GM12878 (cell line): Measurements from ENCODE around the gene HAGHL. TPM values are rescaled to one million over a fixed set of nuclear protein-coding genes. Genes with fewer than 3 reads are reported as not detected.

Experiments used
- ATAC-seq: fragments of 200-7000 bp; cut with Tn5 transposase; 3 replicates; pipeline ENCODE4 v1.9.1; 2020; ENCODE audit warnings: mild to moderate bottlenecking, moderate library complexity
- BruUV-seq: library from RNA; stranded (reverse); fragments of 400-500 nt; replicated peaks from 2 replicates; lab custom pipeline; 2021; lab: Mats Ljungman, UMichigan
- CTCF ChIA-PET: fragments of 300-600 bp; sonication (Branson Sonifier 250); formaldehyde crosslinking; extraction: SDS; loops from one replicate; lab custom pipeline; 2021; ENCODE audit warnings: inconsistent platforms; lab: Yijun Ruan, JAX
- POLR2A ChIA-PET: fragments of 350-600 bp; formaldehyde crosslinking; extraction: SDS; loops from one replicate; lab custom pipeline; 2021; ENCODE audit warnings: inconsistent platforms; lab: Charles Lee
- RAD21 ChIA-PET: fragments of 300-600 bp; sonication (Branson Sonifier 250); formaldehyde crosslinking; loops from one replicate; lab custom pipeline; 2023; ENCODE audit warnings: antibody characterized with exemption; ENCODE audit not compliant: unreplicated experiment; lab: Charles Lee
- SMC1A ChIA-PET: fragments of 300-600 bp; sonication (Branson Sonifier 250); formaldehyde crosslinking; loops from one replicate; lab custom pipeline; 2023; ENCODE audit not compliant: unreplicated experiment, uncharacterized antibody; lab: Charles Lee
- DNase-seq: peaks from one replicate; pipeline ENCODE4 v3.0.0-alpha.2; 2011; ENCODE audit warnings: low read depth, low spot score
- FAIRE-seq: peaks from 3 replicates; lab custom pipeline; 2011; peaks lifted over from hg19 to GRCh38; lab: Jason Lieb, UNC
- H2AFZ ChIP-seq: 2 replicates; pipeline ENCODE4 v1.6.0; 2011; ENCODE audit warnings: low read depth, low read length, control low read depth; ENCODE audit not compliant: control insufficient read depth
- H3K27ac ChIP-seq: 2 replicates; pipeline ENCODE4 v1.5.1; 2011; ENCODE audit warnings: control low read depth; ENCODE audit not compliant: control insufficient read depth, insufficient read depth
- H3K27me3 ChIP-seq, 2 experiments: replicated peaks in 1 of 2; 2 replicates each; pipeline versions ENCODE4 v1.6.0 to v1.6.1; 2011; ENCODE audit warnings: low read length in 1 of 2; ENCODE audit not compliant: control insufficient read depth in 2 of 2, insufficient read depth in 2 of 2
- H3K36me3 ChIP-seq, 2 experiments: 2 replicates each; pipeline ENCODE4 v1.5.1; 2011; ENCODE audit warnings: low read length in 1 of 2; ENCODE audit not compliant: control insufficient read depth in 2 of 2, insufficient read depth in 2 of 2
- H3K4me1 ChIP-seq: 2 replicates; pipeline ENCODE4 v1.6.1; 2011; ENCODE audit warnings: mild to moderate bottlenecking, low read length, moderate library complexity, mixed read lengths; ENCODE audit not compliant: control insufficient read depth, insufficient read depth
- H3K4me2 ChIP-seq: 2 replicates; pipeline ENCODE4 v1.6.0; 2011; ENCODE audit warnings: control low read depth; ENCODE audit not compliant: control insufficient read depth, insufficient read depth
- H3K4me3 ChIP-seq: fragments of 200-600 bp; sonication (generic); 2 replicates; pipeline ENCODE4 v1.5.1; 2016
- H3K79me2 ChIP-seq: 2 replicates; pipeline ENCODE4 v1.6.0; 2011; ENCODE audit warnings: low read length; ENCODE audit not compliant: control insufficient read depth, insufficient read depth
- H3K9ac ChIP-seq: 2 replicates; pipeline ENCODE4 v1.8.0; 2011; ENCODE audit warnings: low read length, control low read depth, mixed read lengths; ENCODE audit not compliant: control insufficient read depth, insufficient read depth
- H3K9me3 ChIP-seq: replicated peaks from 3 replicates; pipeline ENCODE4 v1.5.1; 2011; ENCODE audit warnings: mild to moderate bottlenecking, low read length; ENCODE audit not compliant: control insufficient read depth, insufficient read depth
- H4K20me1 ChIP-seq: 2 replicates; pipeline ENCODE4 v1.6.0; 2011; ENCODE audit not compliant: control insufficient read depth, insufficient read depth
- CHD4 ChIP-seq: fragments of 200-600 bp; sonication (generic); IDR thresholded peaks from 2 replicates; pipeline ENCODE4 v1.6.1; 2016; ENCODE audit warnings: mild to moderate bottlenecking
- CREM ChIP-seq: IDR thresholded peaks from 2 replicates; pipeline ENCODE4 v1.6.1; 2014; ENCODE audit warnings: antibody characterized with exemption, low read depth
- CTCF ChIP-seq, 3 experiments: IDR thresholded peaks in 2 of 3; conservative IDR thresholded peaks in 1 of 3; 2 replicates each; pipeline ENCODE4 v1.5.1; 2011; ENCODE audit warnings: low read depth in 3 of 3, low read length in 3 of 3, mild to moderate bottlenecking in 3 of 3, control low read depth in 2 of 3, moderate library complexity in 2 of 3, inconsistent platforms in 1 of 3, mixed read lengths in 1 of 3; ENCODE audit not compliant: control insufficient read depth in 2 of 3, insufficient read depth in 1 of 3; ENCODE audit errors: extremely low read depth in 1 of 3
- EP300 ChIP-seq, 2 experiments: fragments of 150-350 bp in 1 of 2; IDR thresholded peaks; 2 replicates each; pipeline ENCODE4 v1.6.1; 2011 to 2012; ENCODE audit warnings: low read depth in 2 of 2, low read length in 2 of 2, borderline replicate concordance in 1 of 2, improper control_type of control experiment in 1 of 2, inconsistent platforms in 1 of 2; ENCODE audit not compliant: control insufficient read depth in 1 of 2
- HDAC2 ChIP-seq: fragments of 200-600 bp; sonication (generic); IDR thresholded peaks from 2 replicates; pipeline ENCODE4 v1.6.1; 2017
- MEF2A ChIP-seq: IDR thresholded peaks from 2 replicates; pipeline ENCODE4 v1.6.1; 2011; ENCODE audit warnings: low read depth, mild to moderate bottlenecking, low read length, moderate library complexity; ENCODE audit not compliant: insufficient read depth
- MTA3 ChIP-seq: IDR thresholded peaks from 2 replicates; pipeline ENCODE4 v1.6.1; 2012; ENCODE audit warnings: low read length, inconsistent platforms, borderline replicate concordance
- MXI1 ChIP-seq: fragments of 150-350 bp; IDR thresholded peaks from 2 replicates; pipeline ENCODE4 v1.6.1; 2011; ENCODE audit warnings: low read depth, mild to moderate bottlenecking, inconsistent platforms, low read length, improper control_type of control experiment
- POU2F2 ChIP-seq: IDR thresholded peaks from 3 replicates; pipeline ENCODE4 v1.6.1; 2011; ENCODE audit warnings: low read depth, mild to moderate bottlenecking, low read length, borderline replicate concordance
- RB1 ChIP-seq: fragments of 450-650 bp; formaldehyde crosslinking; IDR thresholded peaks from 2 replicates; pipeline ENCODE4 v1.6.1; 2017; ENCODE audit warnings: mild to moderate bottlenecking, borderline replicate concordance
- RCOR1 ChIP-seq: conservative IDR thresholded peaks from 2 replicates; pipeline ENCODE4 v1.6.1; 2012; ENCODE audit warnings: low read depth, low read length, improper control_type of control experiment
- RFX5 ChIP-seq: IDR thresholded peaks from 2 replicates; pipeline ENCODE4 v1.6.1; 2011; ENCODE audit warnings: low read depth, low read length, improper control_type of control experiment
- RUNX3 ChIP-seq: IDR thresholded peaks from 2 replicates; pipeline ENCODE4 v1.6.1; 2012; ENCODE audit warnings: low read length, inconsistent platforms
- SIN3A ChIP-seq: IDR thresholded peaks from 2 replicates; pipeline ENCODE4 v1.6.1; 2012; ENCODE audit warnings: low read depth, low read length, improper control_type of control experiment
- SP1 ChIP-seq: IDR thresholded peaks from one replicate; pipeline ENCODE4 v1.6.1; 2011; ENCODE audit warnings: low read depth, low read length
- SUZ12 ChIP-seq: fragments of 200-600 bp; sonication (generic); IDR thresholded peaks from one replicate; pipeline ENCODE4 v1.6.1; 2018; ENCODE audit warnings: antibody characterized with exemption, mild to moderate bottlenecking; ENCODE audit not compliant: unreplicated experiment
- TAF1 ChIP-seq: IDR thresholded peaks from 2 replicates; pipeline ENCODE4 v1.6.1; 2011; ENCODE audit warnings: mild to moderate bottlenecking, low read depth, low read length, borderline replicate concordance
- WGBS: methylation state at CpG from one replicate; pipeline ENCODE4 v1.1.6; 2016; ENCODE audit warnings: low lambda C conversion rate; ENCODE audit not compliant: insufficient replicate concordance, insufficient coverage; ENCODE audit errors: missing lambda C conversion rate; 5-methylcytosine and 5-hydroxymethylcytosine counted together
- in situ Hi-C: fragments of 300-500 bp; cut with MboI; formaldehyde crosslinking; loops from 9 replicates; pipeline ENCODE4 v1.14.3; 2018; ENCODE audit warnings: mixed read lengths
- intact Hi-C: fragments of 100-400 bp; cut with micrococcal nuclease; formaldehyde crosslinking; loops from one replicate; pipeline ENCODE4 v1.14.2; 2022; ENCODE audit not compliant: unreplicated experiment
- polyA plus RNA-seq, 11 experiments: library from polyadenylated mRNA; depleted of rRNA in 4 of 11; unstranded in 6 of 11; stranded (reverse) in 5 of 11; fragments of >200 nt; fragmentation: Nextera tagmentation in 4 of 11; fragmentation: Illumina TruSeq in 1 of 11; extraction: Ambion mirVana in 4 of 11; extraction: Trizol in 1 of 11; gene quantifications; 1 replicate in 1 of 11; 2 replicates in 10 of 11; pipeline versions ENCODE4 v1.2.1 to v1.2.3, GENCODE V29; 2011 to 2016; ENCODE audit warnings: inconsistent platforms in 2 of 11, missing spikeins in 2 of 11, low read depth in 1 of 11
- total RNA-seq, 4 experiments: library from RNA; depleted of rRNA in 3 of 4; stranded (reverse); fragments of >200 nt in 3 of 4; fragmentation: Illumina TruSeq in 1 of 4; extraction: Trizol in 1 of 4; gene quantifications; 2 replicates each; pipeline versions ENCODE4 v1.2.1 to v1.2.3, GENCODE V29; 2013 to 2021
- TF ChIP-seq, protein P1 (sequence below): fragments of 450-650 bp; IDR thresholded peaks from 2 replicates; pipeline ENCODE4 v1.6.1; 2016; ENCODE audit warnings: mild to moderate bottlenecking

Gene HAGHL
- total and polyA plus RNA-seq, 10 of the 15 experiments (the other 5 are each of a cell fraction or from before 2014, with no cell fraction given), result 0.23 to 44.6 (median 16.4) TPM

- no peak for TF ChIP-seq CHD4
- no peak for TF ChIP-seq TAF1
- no peak for TF ChIP-seq RFX5
- no peak for TF ChIP-seq SIN3A
- no peak for TF ChIP-seq MEF2A
- TF ChIP-seq CTCF (IDR thresholded peaks at IDR 0.05 in 2 of 3, conservative IDR thresholded peaks at IDR 0.05 in 1 of 3; ENCODE audit: control insufficient read depth in 2 of 3, extremely low read depth in 1 of 3, insufficient read depth in 1 of 3, low read depth in 3 of 3, low read length in 3 of 3), result peak; percentile 21 to 40 (median 22); a peak in 3 of 6 replicates
- TF ChIP-seq SP1, result no peak
- TF ChIP-seq HDAC2, result no peak
Observed at GRCh38 chr16:720447-720989, 6.4 kb upstream of the HAGHL start (continued).

- FAIRE-seq (peak; percentile 62), DNase-seq (no peak), ATAC-seq (peak; percentile 87)
- Histone ChIP-seq H3K36me3 (no peaks in the 10 kb centered on the region), H2AFZ (peak within 1 kb of the TSS; percentile 92), H3K27me3 (no peaks in the 10 kb centered on the region), H3K4me3 (peak within 1 kb of the TSS; percentile 86), H3K9me3 (no peaks in the 10 kb centered on the region), H4K20me1 (0 out of 2 replicates have a peak, but pooled peaks cover 2% of the 10 kb centered on the region), H3K27ac (peak within 1 kb of the TSS; percentile 87), H3K4me1 (peaks cover 16% of the 10 kb centered on the region), H3K9ac (peak within 1 kb of the TSS; percentile 91), H3K79me2 (no peaks in the 10 kb centered on the region; the same call in 1 of the 2 replicates), H3K4me2 (peak within 1 kb of the TSS; percentile 69)
- ChIA-PET SMC1A (interaction anchor here (1.2 to 1.3 kb wide), 3 partner anchors 9 to 60 kb away, joined by 3 to 4 read pairs (median 3); no protein-coding TSS in a partner anchor), CTCF (interaction anchor here (0.9 to 2.5 kb wide), 5 partner anchors 11 to 64 kb away, joined by 3 to 16 read pairs (median 4); no protein-coding TSS in a partner anchor), RAD21 (interaction anchor here (0.8 to 2.4 kb wide), 4 partner anchors 16 to 67 kb away, joined by 3 to 10 read pairs (median 6); partner anchors contain the start of genes CHTF18, RPUSD1 and STUB1), POLR2A (interaction anchor here (0.5 to 2.5 kb wide), 8 partner anchors 9 to 149 kb away, joined by 3 to 29 read pairs (median 6); partner anchors contain the start of genes CHTF18, CIAO3 and RPUSD1)
- BruUV-seq, result TSS peak; percentile 63
- in situ Hi-C loops (no loop called here), intact Hi-C loops (loop anchor here (2.0 kb wide), 2 partner anchors 20 to 36 kb away; partner anchors contain the start of genes CIAO3 and JMJD8)
- WGBS, result 3% methylated on average over 101 of the region's 106 CpGs
- 0 out of 2 replicates have a peak, but pooled peaks have one; percentile 47 for TF ChIP-seq RCOR1
- TF ChIP-seq CREM, result no peak; the same call in 1 of the 2 replicates
- TF ChIP-seq POU2F2, result 0 out of 3 replicates have a peak, but pooled peaks have one; percentile 18
- peak; percentile 81; the same call in 1 of the 2 replicates for TF ChIP-seq RB1
- no peak for TF ChIP-seq MTA3
- TF ChIP-seq RUNX3, result peak; percentile 79
- TF ChIP-seq MXI1, result peak; percentile 77; the same call in 1 of the 2 replicates
- TF ChIP-seq SUZ12, result no peak
- TF ChIP-seq CHD4, result no peak
- TF ChIP-seq, protein P1, sequence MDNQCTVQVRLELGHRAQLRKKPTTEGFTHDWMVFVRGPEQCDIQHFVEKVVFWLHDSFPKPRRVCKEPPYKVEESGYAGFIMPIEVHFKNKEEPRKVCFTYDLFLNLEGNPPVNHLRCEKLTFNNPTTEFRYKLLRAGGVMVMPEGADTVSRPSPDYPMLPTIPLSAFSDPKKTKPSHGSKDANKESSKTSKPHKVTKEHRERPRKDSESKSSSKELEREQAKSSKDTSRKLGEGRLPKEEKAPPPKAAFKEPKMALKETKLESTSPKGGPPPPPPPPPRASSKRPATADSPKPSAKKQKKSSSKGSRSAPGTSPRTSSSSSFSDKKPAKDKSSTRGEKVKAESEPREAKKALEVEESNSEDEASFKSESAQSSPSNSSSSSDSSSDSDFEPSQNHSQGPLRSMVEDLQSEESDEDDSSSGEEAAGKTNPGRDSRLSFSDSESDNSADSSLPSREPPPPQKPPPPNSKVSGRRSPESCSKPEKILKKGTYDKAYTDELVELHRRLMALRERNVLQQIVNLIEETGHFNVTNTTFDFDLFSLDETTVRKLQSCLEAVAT, result no peak
- TF ChIP-seq RFX5, result no peak
- no peak for TF ChIP-seq EP300 (IDR thresholded peaks at IDR 0.05; ENCODE audit: borderline replicate concordance in 1 of 2, control insufficient read depth in 1 of 2, low read depth in 2 of 2, low read length in 2 of 2)
Observed at GRCh38 chr16:720990-721764, 5.7 kb upstream of the HAGHL start, which contains the start of gene ANTKMT. Gene ANTKMT (plus strand): TSS chr16:721146. CDS start chr16:721275, 129 bp downstream.
